ENCODE measurements around the gene EIF4G2.

- TF ChIP-seq CTCF (IDR thresholded peaks at IDR 0.05; ENCODE audit: poor library complexity) (no peak), EZH2 (IDR thresholded peaks at IDR 0.05; ENCODE audit: borderline replicate concordance) (no peak)
Measured at GRCh38 chr11:10808235-10808552, 532 bp downstream of the EIF4G2 start.
